Mesenchymal stem cell (in vitro differentiated cells and primary cell): Measurements from ENCODE around the gene RHEX.

ENCODE experiments used
- DNase-seq: peaks from one replicate; pipeline ENCODE4 v3.0.0-alpha.2; 2013
- H2AFZ ChIP-seq: one replicate; pipeline ENCODE4 v1.6.1; 2013; ENCODE audit warnings: low read depth, mild to moderate bottlenecking, control low read depth, inconsistent platforms, low read length, moderate library complexity
- H2AK5ac ChIP-seq: 2 replicates; pipeline ENCODE4 v1.6.1; 2013; ENCODE audit warnings: low read length, moderate library complexity, mild to moderate bottlenecking, inconsistent platforms; ENCODE audit not compliant: severe bottlenecking
- H2BK120ac ChIP-seq: one replicate; pipeline ENCODE4 v1.6.1; 2013; ENCODE audit warnings: low read depth, mild to moderate bottlenecking, inconsistent platforms, low read length, moderate library complexity
- H2BK12ac ChIP-seq, 2 experiments: one replicate each; pipeline ENCODE4 v1.6.1; 2013; ENCODE audit warnings: inconsistent platforms in 2 of 2, low read length in 2 of 2, mild to moderate bottlenecking in 2 of 2, moderate library complexity in 2 of 2, control low read depth in 1 of 2
- H2BK15ac ChIP-seq: one replicate; pipeline ENCODE4 v1.6.1; 2013; ENCODE audit warnings: mild to moderate bottlenecking, low read depth, inconsistent platforms; ENCODE audit not compliant: poor library complexity, severe bottlenecking
- H2BK5ac ChIP-seq: 2 replicates; pipeline ENCODE4 v1.6.1; 2013; ENCODE audit warnings: low read depth, mild to moderate bottlenecking, low read length, control low read depth, inconsistent platforms; ENCODE audit not compliant: poor library complexity, severe bottlenecking
- H3K14ac ChIP-seq, 2 experiments: one replicate each; pipeline ENCODE4 v1.6.1; 2013; ENCODE audit warnings: inconsistent platforms in 2 of 2, low read length in 2 of 2, control low read depth in 1 of 2, mild to moderate bottlenecking in 1 of 2, moderate library complexity in 1 of 2
- H3K18ac ChIP-seq, 2 experiments: one replicate each; pipeline ENCODE4 v1.6.1; 2013; ENCODE audit warnings: inconsistent platforms in 2 of 2, low read length in 2 of 2, control low read depth in 1 of 2, low read depth in 1 of 2, mild to moderate bottlenecking in 1 of 2
- H3K23ac ChIP-seq, 2 experiments: one replicate each; pipeline ENCODE4 v1.6.1; 2013; ENCODE audit warnings: inconsistent platforms in 2 of 2, low read length in 2 of 2, mild to moderate bottlenecking in 2 of 2, moderate library complexity in 2 of 2, control low read depth in 1 of 2
- H3K27ac ChIP-seq: 2 replicates; pipeline ENCODE4 v1.5.1; 2013; ENCODE audit warnings: mild to moderate bottlenecking, moderate library complexity, low read length, control low read depth, inconsistent platforms; ENCODE audit not compliant: poor library complexity, severe bottlenecking
- H3K27me3 ChIP-seq, 2 experiments: 2 replicates each; pipeline versions ENCODE4 v1.6.1 to v1.7.0; 2013; ENCODE audit warnings: low read length in 2 of 2, mild to moderate bottlenecking in 2 of 2, moderate library complexity in 2 of 2, control low read depth in 1 of 2, inconsistent platforms in 1 of 2; ENCODE audit not compliant: control insufficient read depth in 1 of 2, insufficient read depth in 1 of 2
- H3K36me3 ChIP-seq, 2 experiments: 2 replicates each; pipeline versions ENCODE4 v1.6.1 to v1.7.0; 2013; ENCODE audit warnings: low read length in 2 of 2, control low read depth in 1 of 2, inconsistent platforms in 1 of 2, low read depth in 1 of 2, mild to moderate bottlenecking in 1 of 2; ENCODE audit not compliant: insufficient read depth in 2 of 2, control insufficient read depth in 1 of 2
- H3K4ac ChIP-seq, 2 experiments: one replicate each; pipeline ENCODE4 v1.6.1; 2013; ENCODE audit warnings: inconsistent platforms in 2 of 2, low read length in 2 of 2, mild to moderate bottlenecking in 2 of 2, moderate library complexity in 2 of 2, control low read depth in 1 of 2, low read depth in 1 of 2
- H3K4me1 ChIP-seq: 2 replicates; pipeline ENCODE4 v1.6.1; 2013; ENCODE audit warnings: low read depth, low read length, control low read depth; ENCODE audit not compliant: control insufficient read depth, insufficient read depth
- H3K4me2 ChIP-seq: 2 replicates; pipeline ENCODE4 v1.6.1; 2013; ENCODE audit warnings: low read length, mild to moderate bottlenecking, inconsistent platforms; ENCODE audit not compliant: poor library complexity, severe bottlenecking
- H3K4me3 ChIP-seq, 2 experiments: 2 replicates each; pipeline versions ENCODE4 v1.5.1 to v1.7.0; 2013; ENCODE audit warnings: low read length in 2 of 2, mild to moderate bottlenecking in 2 of 2, control low read depth in 1 of 2, low read depth in 1 of 2; ENCODE audit not compliant: insufficient read depth in 1 of 2
- H3K79me1 ChIP-seq: replicated peaks from 2 replicates; pipeline ENCODE4 v1.6.1; 2013; ENCODE audit warnings: mild to moderate bottlenecking, control low read depth, low read length, inconsistent platforms; ENCODE audit not compliant: poor library complexity, severe bottlenecking
- H3K9ac ChIP-seq: 2 replicates; pipeline ENCODE4 v1.7.0; 2013; ENCODE audit warnings: mild to moderate bottlenecking, low read length, moderate library complexity
- H3K9me3 ChIP-seq: 2 replicates; pipeline ENCODE4 v1.7.0; 2013; ENCODE audit warnings: mild to moderate bottlenecking, low read length; ENCODE audit not compliant: control insufficient read depth
- H4K8ac ChIP-seq: one replicate; pipeline ENCODE4 v1.6.1; 2013; ENCODE audit warnings: inconsistent platforms, mild to moderate bottlenecking, low read length, moderate library complexity
- H4K91ac ChIP-seq: one replicate; pipeline ENCODE4 v1.6.1; 2013; ENCODE audit warnings: mild to moderate bottlenecking, low read length, inconsistent platforms
- WGBS: methylation state at CpG from one replicate; pipeline ENCODE4 v1.1.7; 2013; ENCODE audit warnings: mixed read lengths; 5-methylcytosine and 5-hydroxymethylcytosine counted together

The RHEX gene

DNA sequence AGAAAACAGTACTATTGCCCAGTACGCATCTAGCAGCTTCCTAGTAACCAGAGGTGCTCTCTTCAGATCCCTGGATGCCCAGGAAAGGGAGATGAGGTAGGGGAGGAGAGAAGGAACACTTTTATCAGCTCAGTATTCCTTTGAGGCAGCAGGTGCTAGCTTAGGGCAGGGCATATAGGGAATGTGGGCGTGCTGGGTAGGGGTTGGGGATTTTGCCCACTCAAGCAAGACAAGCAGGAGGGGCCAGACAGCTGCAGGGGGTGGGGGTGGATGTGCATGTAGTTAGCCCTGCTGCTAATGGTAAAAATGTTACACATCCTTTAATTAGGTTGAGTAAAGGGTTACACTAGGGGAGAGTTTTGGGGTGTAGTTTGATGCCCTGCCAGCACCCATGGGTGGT, 82.3 kb downstream of the RHEX start:
- DNase-seq = no peak
- Histone ChIP-seq H3K18ac (no peak overlapping the region), H3K23ac (no peak overlapping the region), H2AFZ (no peak overlapping the region), H3K4ac (no peak overlapping the region), H4K91ac (no peak overlapping the region), H2AK5ac (no peak overlapping the region), H3K36me3 (no peaks in the 10 kb centered on the region), H2BK12ac (no peak overlapping the region), H3K4me1 (no peaks in the 10 kb centered on the region), H3K27me3 (peaks cover 33 to 47% of the 10 kb centered on the region in 2 experiments), H3K27ac (no peak overlapping the region), H3K9ac (no peak overlapping the region), H3K4me2 (no peak overlapping the region), H3K4me3 (no peak overlapping the region), H3K14ac (no peak overlapping the region), H3K9me3 (peaks cover 5% of the 10 kb centered on the region), H3K79me1 (no peaks in the 10 kb centered on the region), H4K8ac (no peak overlapping the region), H2BK5ac (no peak overlapping the region), H2BK15ac (no peak overlapping the region), H2BK120ac (no peak overlapping the region)
- 80% methylated on average over 2 of the region's 2 CpGs for WGBS

DNA sequence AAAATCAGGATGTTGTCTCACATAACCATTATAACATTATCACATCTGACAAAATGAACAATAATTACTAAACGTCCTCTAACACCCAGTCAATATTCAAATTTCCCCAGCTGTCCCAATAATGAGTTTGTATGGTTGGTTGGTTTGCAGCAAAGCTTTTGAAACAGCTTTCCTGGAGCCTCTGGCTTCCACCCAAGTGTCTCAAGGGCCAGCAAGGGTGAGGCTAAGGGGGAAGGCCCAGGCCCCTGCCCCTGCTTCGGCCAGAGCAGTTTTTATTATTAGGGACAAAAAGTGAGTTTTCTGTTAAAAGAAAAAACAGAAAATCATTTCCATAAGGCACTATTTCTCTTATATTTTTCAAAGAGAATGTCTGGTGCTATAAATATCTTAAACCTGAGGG, 83.3 kb downstream of the RHEX start:
- no peaks in the 10 kb centered on the region for H3K36me3 ChIP-seq
- H4K8ac ChIP-seq = no peak overlapping the region
- no peak overlapping the region for H2AFZ ChIP-seq
- no peak overlapping the region for H3K14ac ChIP-seq
- no peak overlapping the region for H3K18ac ChIP-seq
- peaks cover 5% of the 10 kb centered on the region for H3K9me3 ChIP-seq
- WGBS = no CpG with 5 or more reads among the region's 2 CpGs
- H4K91ac ChIP-seq = no peak overlapping the region
- H3K4me2 ChIP-seq = no peak overlapping the region
- no peak for DNase-seq
- no peak overlapping the region for H2BK15ac ChIP-seq
- H3K4me3 ChIP-seq = no peak overlapping the region
- H3K4ac ChIP-seq = no peak overlapping the region
- H3K23ac ChIP-seq = no peak overlapping the region
- peaks cover 38 to 53% of the 10 kb centered on the region in 2 experiments for H3K27me3 ChIP-seq
- no peaks in the 10 kb centered on the region for H3K4me1 ChIP-seq
- H3K79me1 ChIP-seq = no peaks in the 10 kb centered on the region
- H3K27ac ChIP-seq = no peak overlapping the region
- no peak overlapping the region for H3K9ac ChIP-seq
- H2BK120ac ChIP-seq = no peak overlapping the region
- no peak overlapping the region for H2BK5ac ChIP-seq
- no peak overlapping the region for H2AK5ac ChIP-seq
- no peak overlapping the region for H2BK12ac ChIP-seq

DNA sequence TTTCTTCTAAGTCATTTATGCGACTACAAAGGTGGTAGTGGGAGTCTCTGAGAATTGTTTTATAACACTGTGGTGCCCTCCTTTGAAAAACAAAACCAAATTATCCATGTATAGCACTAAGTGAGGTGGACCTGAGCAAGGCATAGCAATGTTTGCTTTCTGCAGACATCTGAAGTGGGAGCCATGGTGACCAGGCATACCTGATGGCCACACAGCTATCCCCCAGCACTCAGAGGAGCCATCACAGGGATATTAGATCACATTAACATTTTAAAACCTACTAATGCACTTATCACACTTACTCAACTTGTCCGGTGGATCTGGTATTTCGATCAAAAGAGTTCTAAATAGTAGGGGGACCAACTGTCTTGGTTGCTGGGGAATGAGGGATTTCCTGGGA, 89.0 kb downstream of the RHEX start:
- H3K27ac ChIP-seq = no peak overlapping the region
- H3K79me1 ChIP-seq = no peaks in the 10 kb centered on the region
- H3K4ac ChIP-seq = no peak overlapping the region
- H3K4me1 ChIP-seq = no peaks in the 10 kb centered on the region
- no peak overlapping the region for H3K14ac ChIP-seq
- no peaks in the 10 kb centered on the region for H3K36me3 ChIP-seq
- DNase-seq = no peak
- no peak overlapping the region for H3K4me2 ChIP-seq
- 83% methylated on average over 2 of the region's 3 CpGs for WGBS
- no peak overlapping the region for H4K91ac ChIP-seq
- no peak overlapping the region for H3K4me3 ChIP-seq
- no peak overlapping the region for H3K9ac ChIP-seq
- H3K23ac ChIP-seq = no peak overlapping the region
- H3K9me3 ChIP-seq = peaks cover 5% of the 10 kb centered on the region
- no peak overlapping the region for H2AK5ac ChIP-seq
- H2BK15ac ChIP-seq = no peak overlapping the region
- no peak overlapping the region for H2BK120ac ChIP-seq
- no peak overlapping the region for H4K8ac ChIP-seq
- no peak overlapping the region for H2BK12ac ChIP-seq
- H2AFZ ChIP-seq = no peak overlapping the region
- H3K27me3 ChIP-seq = peaks cover 64 to 88% of the 10 kb centered on the region in 2 experiments
- no peak overlapping the region for H2BK5ac ChIP-seq
- H3K18ac ChIP-seq = no peak overlapping the region

DNA sequence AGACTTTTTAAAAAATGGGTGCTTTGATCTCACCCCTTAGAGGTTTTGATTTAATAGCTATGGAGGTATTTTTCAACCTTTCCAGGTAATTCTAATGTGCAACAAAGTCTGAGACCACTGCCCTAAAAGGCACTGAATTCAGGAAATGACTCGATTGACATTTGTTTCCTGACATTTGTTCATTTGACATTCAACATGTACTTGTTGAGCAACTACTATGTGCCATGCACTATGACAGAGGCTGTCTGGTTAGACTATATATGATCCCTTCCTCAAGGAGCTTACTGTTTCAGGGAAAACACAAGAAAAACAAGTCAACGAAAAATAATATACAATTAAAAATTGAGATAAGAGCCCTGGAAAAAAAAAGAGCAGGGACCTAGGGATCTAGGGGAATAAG, 89.8 kb downstream of the RHEX start:
- Histone ChIP-seq H2AK5ac (no peak overlapping the region), H3K23ac (no peak overlapping the region), H3K4me1 (no peaks in the 10 kb centered on the region), H3K18ac (no peak overlapping the region), H3K4ac (no peak overlapping the region), H3K4me3 (no peak overlapping the region), H2BK15ac (no peak overlapping the region), H2BK5ac (no peak overlapping the region), H4K8ac (no peak overlapping the region), H3K9me3 (peaks cover 5% of the 10 kb centered on the region), H3K14ac (no peak overlapping the region), H2AFZ (no peak overlapping the region), H3K27me3 (peaks cover 64 to 87% of the 10 kb centered on the region in 2 experiments), H4K91ac (no peak overlapping the region), H2BK120ac (no peak overlapping the region), H2BK12ac (no peak overlapping the region), H3K27ac (no peak overlapping the region), H3K4me2 (no peak overlapping the region), H3K9ac (no peak overlapping the region), H3K36me3 (no peaks in the 10 kb centered on the region), H3K79me1 (no peaks in the 10 kb centered on the region)
- no peak for DNase-seq
- 97% methylated on average over 2 of the region's 2 CpGs for WGBS
